CD4-positive, alpha-beta T cell treated with Interferon gamma for 1 hour (primary cell): Measurements from ENCODE around the gene IRF7.
A peak's percentile ranks its signal among the peaks of the same experiment; 100 is the strongest.
"Not testable (repeated sequence)": the region's sequence is repeated elsewhere in the genome, so short reads cannot be mapped to it uniquely, and the experiment has no call there.

Experiments used
- DNase-seq: peaks from one replicate; pipeline ENCODE4 v3.0.0-alpha.2; 2020

IRF7 gene

GRCh38 chr11:577611-577894 is 38.2 kb downstream of the IRF7 start:
- DNase-seq, result no peak

- no peak for DNase-seq
Observed at GRCh38 chr11:576811-577610, 38.7 kb downstream of the IRF7 start.

- DNase-seq, result peak; percentile 94
Observed at GRCh38 chr11:575996-576768, 39.6 kb downstream of the IRF7 start, which contains the start of gene PHRF1. TSS of gene PHRF1 (plus strand) at chr11:576470. CDS start at chr11:581513, 5,043 bp downstream.

GRCh38 chr11:575313-575995 is 40.3 kb downstream of the IRF7 start:
- no peak for DNase-seq

- DNase-seq, result no peak
Observed at GRCh38 chr11:574632-575312, 41.0 kb downstream of the IRF7 start.

- not testable (repeated sequence) for DNase-seq
Observed at GRCh38 chr11:574031-574570, 41.6 kb downstream of the IRF7 start.

- DNase-seq, result no peak
Observed at GRCh38 chr11:573146-573759, 42.5 kb downstream of the IRF7 start.

- no peak for DNase-seq
Observed at GRCh38 chr11:571802-572185, 44.0 kb downstream of the IRF7 start.

- no peak for DNase-seq
Observed at GRCh38 chr11:569158-569885, 46.4 kb downstream of the IRF7 start.

GRCh38 chr11:568306-569157 is 47.2 kb downstream of the IRF7 start:
- peak; percentile 95 for DNase-seq

GRCh38 chr11:567629-568292 is 48.0 kb downstream of the IRF7 start:
- DNase-seq, result no peak

- DNase-seq, result no peak
Observed at GRCh38 chr11:567011-567628, 48.6 kb downstream of the IRF7 start.

GRCh38 chr11:565921-566509 is 49.7 kb downstream of the IRF7 start:
- no peak for DNase-seq

GRCh38 chr11:563812-564578 is 51.8 kb downstream of the IRF7 start:
- DNase-seq, result no peak

GRCh38 chr11:563066-563811 is 52.5 kb downstream of the IRF7 start:
- DNase-seq, result no peak
